Measurements from ENCODE around the gene TSGA10IP. TPM values are rescaled to one million over a fixed set of nuclear protein-coding genes. Genes with fewer than 3 reads are reported as not detected.
"Not testable (repeated sequence)": the region's sequence is repeated elsewhere in the genome, so short reads cannot be mapped to it uniquely, and the experiment has no call there.

TSGA10IP gene
- total and polyA plus RNA-seq, 10 of the 15 experiments (the other 5 are each of a cell fraction or from before 2014, with no cell fraction given), result not detected

DNA sequence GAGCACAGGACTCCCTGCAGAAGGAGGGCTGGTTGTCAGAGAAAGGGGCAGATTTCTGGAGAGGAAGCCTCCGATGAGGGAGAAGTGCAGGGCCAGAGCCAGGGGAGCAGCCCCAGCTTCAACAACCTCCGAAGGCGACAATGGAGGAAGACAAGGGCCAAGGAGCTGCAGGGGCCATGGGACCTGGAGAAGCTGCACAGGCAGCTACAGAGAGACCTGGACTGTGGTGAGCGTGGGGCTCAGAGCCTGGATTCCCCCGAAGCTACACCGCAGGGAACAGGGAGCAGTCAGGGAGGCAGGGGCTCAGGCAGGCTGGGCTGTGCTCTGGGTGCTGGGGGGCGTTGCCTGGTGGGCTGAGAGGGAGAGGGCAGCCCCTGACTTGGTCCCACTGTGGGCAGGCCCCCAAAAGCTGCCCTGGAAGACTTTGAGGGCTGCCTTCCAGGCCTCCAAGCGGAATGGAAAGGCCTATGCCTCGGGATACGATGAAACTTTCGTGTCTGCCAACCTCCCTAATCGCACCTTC lies 2.4 kb downstream of the TSGA10IP start (continued):
- TF ChIP-seq, protein P1, sequence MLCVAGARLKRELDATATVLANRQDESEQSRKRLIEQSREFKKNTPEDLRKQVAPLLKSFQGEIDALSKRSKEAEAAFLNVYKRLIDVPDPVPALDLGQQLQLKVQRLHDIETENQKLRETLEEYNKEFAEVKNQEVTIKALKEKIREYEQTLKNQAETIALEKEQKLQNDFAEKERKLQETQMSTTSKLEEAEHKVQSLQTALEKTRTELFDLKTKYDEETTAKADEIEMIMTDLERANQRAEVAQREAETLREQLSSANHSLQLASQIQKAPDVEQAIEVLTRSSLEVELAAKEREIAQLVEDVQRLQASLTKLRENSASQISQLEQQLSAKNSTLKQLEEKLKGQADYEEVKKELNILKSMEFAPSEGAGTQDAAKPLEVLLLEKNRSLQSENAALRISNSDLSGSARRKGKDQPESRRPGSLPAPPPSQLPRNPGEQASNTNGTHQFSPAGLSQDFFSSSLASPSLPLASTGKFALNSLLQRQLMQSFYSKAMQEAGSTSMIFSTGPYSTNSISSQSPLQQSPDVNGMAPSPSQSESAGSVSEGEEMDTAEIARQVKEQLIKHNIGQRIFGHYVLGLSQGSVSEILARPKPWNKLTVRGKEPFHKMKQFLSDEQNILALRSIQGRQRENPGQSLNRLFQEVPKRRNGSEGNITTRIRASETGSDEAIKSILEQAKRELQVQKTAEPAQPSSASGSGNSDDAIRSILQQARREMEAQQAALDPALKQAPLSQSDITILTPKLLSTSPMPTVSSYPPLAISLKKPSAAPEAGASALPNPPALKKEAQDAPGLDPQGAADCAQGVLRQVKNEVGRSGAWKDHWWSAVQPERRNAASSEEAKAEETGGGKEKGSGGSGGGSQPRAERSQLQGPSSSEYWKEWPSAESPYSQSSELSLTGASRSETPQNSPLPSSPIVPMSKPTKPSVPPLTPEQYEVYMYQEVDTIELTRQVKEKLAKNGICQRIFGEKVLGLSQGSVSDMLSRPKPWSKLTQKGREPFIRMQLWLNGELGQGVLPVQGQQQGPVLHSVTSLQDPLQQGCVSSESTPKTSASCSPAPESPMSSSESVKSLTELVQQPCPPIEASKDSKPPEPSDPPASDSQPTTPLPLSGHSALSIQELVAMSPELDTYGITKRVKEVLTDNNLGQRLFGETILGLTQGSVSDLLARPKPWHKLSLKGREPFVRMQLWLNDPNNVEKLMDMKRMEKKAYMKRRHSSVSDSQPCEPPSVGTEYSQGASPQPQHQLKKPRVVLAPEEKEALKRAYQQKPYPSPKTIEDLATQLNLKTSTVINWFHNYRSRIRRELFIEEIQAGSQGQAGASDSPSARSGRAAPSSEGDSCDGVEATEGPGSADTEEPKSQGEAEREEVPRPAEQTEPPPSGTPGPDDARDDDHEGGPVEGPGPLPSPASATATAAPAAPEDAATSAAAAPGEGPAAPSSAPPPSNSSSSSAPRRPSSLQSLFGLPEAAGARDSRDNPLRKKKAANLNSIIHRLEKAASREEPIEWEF (IDR thresholded peaks at IDR 0.05; ENCODE audit: insufficient replicate concordance, low read depth, low read length), result no peak
- TF ChIP-seq ZNF24 (IDR thresholded peaks at IDR 0.05) (no peak), EED (IDR thresholded peaks at IDR 0.05; ENCODE audit: low read depth) (no peak), HDGF (IDR thresholded peaks at IDR 0.05) (no peak)
- TF ChIP-seq, protein P2, sequence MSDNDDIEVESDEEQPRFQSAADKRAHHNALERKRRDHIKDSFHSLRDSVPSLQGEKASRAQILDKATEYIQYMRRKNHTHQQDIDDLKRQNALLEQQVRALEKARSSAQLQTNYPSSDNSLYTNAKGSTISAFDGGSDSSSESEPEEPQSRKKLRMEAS (IDR thresholded peaks at IDR 0.05; ENCODE audit: low read depth, low read length), result no peak

DNA sequence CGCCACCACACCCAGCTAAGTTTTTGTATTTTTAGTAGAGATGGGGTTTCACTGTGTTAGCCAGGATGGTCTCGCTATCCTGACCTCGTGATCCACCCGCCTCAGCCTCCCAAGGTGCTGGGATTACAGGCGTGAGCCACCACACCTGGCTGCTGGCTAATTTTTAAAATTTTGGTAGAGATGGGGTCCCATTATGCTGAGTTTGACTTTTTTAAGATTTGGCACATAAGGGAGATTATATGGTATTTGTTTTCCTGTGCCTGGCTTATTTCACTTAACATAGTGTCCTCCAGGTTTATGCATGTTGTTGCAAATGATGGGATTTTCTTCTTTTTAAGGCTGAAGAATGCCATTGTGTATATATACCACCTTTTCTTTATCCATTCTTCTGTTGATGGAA lies 5.4 kb downstream of the TSGA10IP start:
- H3K27me3 ChIP-seq (replicated peaks in 1 of 2; ENCODE audit: control insufficient read depth in 2 of 2, insufficient read depth in 2 of 2, low read length in 1 of 2); intact Hi-C loops (cut with micrococcal nuclease; ENCODE audit: unreplicated experiment); H4K20me1 ChIP-seq (ENCODE audit: control insufficient read depth, insufficient read depth); H3K4me3 ChIP-seq; H3K9ac ChIP-seq (ENCODE audit: control insufficient read depth, insufficient read depth, low read length); BruUV-seq (replicated peaks); DNase-seq (ENCODE audit: low read depth, low spot score); H3K4me1 ChIP-seq (ENCODE audit: control insufficient read depth, insufficient read depth, low read length); H3K27ac ChIP-seq (ENCODE audit: control insufficient read depth, insufficient read depth); ATAC-seq; FAIRE-seq; H3K9me3 ChIP-seq (replicated peaks; ENCODE audit: control insufficient read depth, insufficient read depth, low read length); SMC1A ChIA-PET (ENCODE audit: uncharacterized antibody, unreplicated experiment); CTCF ChIA-PET; in situ Hi-C loops (cut with MboI); H3K79me2 ChIP-seq (ENCODE audit: control insufficient read depth, insufficient read depth, low read length); H3K36me3 ChIP-seq (ENCODE audit: control insufficient read depth in 2 of 2, insufficient read depth in 2 of 2, low read length in 1 of 2); H2AFZ ChIP-seq (ENCODE audit: control insufficient read depth, low read depth, low read length); H3K4me2 ChIP-seq (ENCODE audit: control insufficient read depth, insufficient read depth); RAD21 ChIA-PET (ENCODE audit: unreplicated experiment): not testable (repeated sequence)
- POLR2A ChIA-PET, result interaction anchor here (0.7 kb wide), 1 partner anchor 335 kb away, joined by 4 read pairs; the partner anchor contains the start of gene PCNX3
- WGBS (ENCODE audit: insufficient coverage, insufficient replicate concordance, low lambda C conversion rate, missing lambda C conversion rate), result 97% methylated on average over 5 of the region's 5 CpGs

DNA sequence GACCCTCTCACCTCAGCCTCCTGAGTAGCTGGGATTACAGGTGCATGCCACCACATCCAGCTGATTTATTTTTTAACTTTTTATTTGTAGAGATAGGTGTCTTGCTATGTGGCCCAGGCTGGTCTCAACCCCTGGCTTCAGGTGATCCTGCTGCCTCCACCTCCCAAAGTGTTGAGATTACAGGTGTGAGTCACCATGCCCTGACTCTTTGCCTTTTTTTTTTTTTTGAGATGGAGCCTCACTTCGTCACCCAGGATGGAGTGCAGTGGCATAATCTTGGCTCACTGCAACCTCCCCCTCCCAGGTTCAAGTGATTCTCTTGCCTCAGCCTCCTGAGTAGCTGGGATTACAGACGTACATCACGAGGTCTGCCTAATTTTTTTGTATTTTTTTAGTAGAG lies 6.4 kb downstream of the TSGA10IP start:
- H2AFZ ChIP-seq (ENCODE audit: control insufficient read depth, low read depth, low read length); BruUV-seq (replicated peaks); H3K4me1 ChIP-seq (ENCODE audit: control insufficient read depth, insufficient read depth, low read length); H4K20me1 ChIP-seq (ENCODE audit: control insufficient read depth, insufficient read depth); H3K9me3 ChIP-seq (replicated peaks; ENCODE audit: control insufficient read depth, insufficient read depth, low read length); H3K27me3 ChIP-seq (replicated peaks in 1 of 2; ENCODE audit: control insufficient read depth in 2 of 2, insufficient read depth in 2 of 2, low read length in 1 of 2); H3K79me2 ChIP-seq (ENCODE audit: control insufficient read depth, insufficient read depth, low read length); FAIRE-seq; H3K4me3 ChIP-seq; RAD21 ChIA-PET (ENCODE audit: unreplicated experiment); H3K4me2 ChIP-seq (ENCODE audit: control insufficient read depth, insufficient read depth); DNase-seq (ENCODE audit: low read depth, low spot score); H3K36me3 ChIP-seq (ENCODE audit: control insufficient read depth in 2 of 2, insufficient read depth in 2 of 2, low read length in 1 of 2); H3K9ac ChIP-seq (ENCODE audit: control insufficient read depth, insufficient read depth, low read length); in situ Hi-C loops (cut with MboI); intact Hi-C loops (cut with micrococcal nuclease; ENCODE audit: unreplicated experiment); H3K27ac ChIP-seq (ENCODE audit: control insufficient read depth, insufficient read depth); ATAC-seq: not testable (repeated sequence)
- ChIA-PET POLR2A (interaction anchor here (0.6 kb wide), 1 partner anchor 105 kb away, joined by 3 read pairs; no protein-coding TSS in a partner anchor), SMC1A (ENCODE audit: uncharacterized antibody, unreplicated experiment) (interaction anchor here (0.7 kb wide), 1 partner anchor 39 kb away, joined by 3 read pairs; no protein-coding TSS in a partner anchor), CTCF (interaction anchor here (2.3 kb wide), 1 partner anchor 66 kb away, joined by 9 read pairs; no protein-coding TSS in a partner anchor)
- WGBS (ENCODE audit: insufficient coverage, insufficient replicate concordance, low lambda C conversion rate, missing lambda C conversion rate), result 53% methylated on average over 2 of the region's 3 CpGs
